ENCODE data around the gene PRR14L. TPM values are rescaled to one million over a fixed set of nuclear protein-coding genes. Genes with fewer than 3 reads are reported as not detected.
"Not testable (repeated sequence)": the region's sequence is repeated elsewhere in the genome, so short reads cannot be mapped to it uniquely, and the experiment has no call there.

Gene PRR14L
- total and polyA plus RNA-seq, 10 donors, result 3.9 to 65.4 (median 41.3) TPM

- H3K4me1 ChIP-seq, result peaks cover 8 to 50% (median 32%) of the 10 kb centered on the region in 6 donors
- peak overlapping the region; percentile 96 to 100 (median 99) for H3K4me3 ChIP-seq
- intact Hi-C loops (cut with DNase I; ENCODE audit: low total_unique reads), result loop anchor here (10.0 kb wide), 2 partner anchors 82 to 312 kb away; no protein-coding TSS in a partner anchor
- no peaks in the 10 kb centered on the region for H3K36me3 ChIP-seq
- TF ChIP-seq POLR2A (IDR thresholded peaks at IDR 0.05), result no peak
- peak overlapping the region; percentile 58 to 87 (median 78) for H3K27ac ChIP-seq
- H3K9me3 ChIP-seq, result no peaks in the 10 kb centered on the region
- no peaks in the 10 kb centered on the region for H3K27me3 ChIP-seq (replicated peaks in 1 of 7)
- WGBS, 5 donors, result 52 to 66% (median 64%) methylated on average over 8 of the region's 8 CpGs
- DNase-seq, result no peak
Observed at GRCh38 chr22:31662668-31663037, 87.3 kb downstream of the PRR14L start.

- Histone ChIP-seq H3K27me3 (replicated peaks in 1 of 7) (no peaks in the 10 kb centered on the region), H3K27ac (peak within 1 kb of the TSS; percentile 58 to 87 (median 78)), H3K9me3 (no peaks in the 10 kb centered on the region), H3K4me3 (peak within 1 kb of the TSS; percentile 96 to 100 (median 99)), H3K4me1 (peaks cover 8 to 50% (median 32%) of the 10 kb centered on the region in 6 donors), H3K36me3 (peaks cover 0 to 5% (median 0%) of the 10 kb centered on the region in 6 donors)
- intact Hi-C loops (cut with DNase I; ENCODE audit: low total_unique reads), result loop anchor here (10.0 kb wide), 2 partner anchors 83 to 313 kb away; no protein-coding TSS in a partner anchor
- TF ChIP-seq POLR2A (IDR thresholded peaks at IDR 0.05) (peak in 1 of 3 donors; percentile 18), POLR2AphosphoS5 (IDR thresholded peaks at IDR 0.05) (peak; percentile 94 to 96 (median 95)), CTCF (IDR thresholded peaks at IDR 0.05 in 8 of 11, conservative IDR thresholded peaks at IDR 0.05 in 3 of 11) (peak in 2 of 11 experiments; percentile 27 to 35)
- 1 to 3% (median 2%) methylated on average over 22 to 52 of the region's 52 CpGs for WGBS, 5 donors
- peak; percentile 98 for DNase-seq
Observed at GRCh38 chr22:31661851-31662667, 87.9 kb downstream of the PRR14L start, which contains the start of gene PISD. Gene PISD (minus strand): TSS chr22:31662215. CDS start chr22:31662208, 7 bp downstream.

GRCh38 chr22:31660860-31661341 is 89.0 kb downstream of the PRR14L start:
- peaks cover 8 to 47% (median 32%) of the 10 kb centered on the region in 6 donors for H3K4me1 ChIP-seq
- H3K27ac ChIP-seq, result peak overlapping the region in 1 of 8 donors; percentile 87
- intact Hi-C loops (cut with DNase I; ENCODE audit: low total_unique reads), result loop anchor here (10.0 kb wide), 2 partner anchors 84 to 314 kb away; no protein-coding TSS in a partner anchor
- not testable (repeated sequence) for H3K27me3 ChIP-seq (replicated peaks in 1 of 7); H3K9me3 ChIP-seq; H3K36me3 ChIP-seq; DNase-seq
- WGBS, 5 donors, result 46 to 79% (median 64%) methylated on average over 10 of the region's 10 CpGs
- peak overlapping the region; percentile 96 to 100 (median 99) for H3K4me3 ChIP-seq

- H3K4me3 ChIP-seq, result no peak overlapping the region
- 80 to 89% (median 88%) methylated on average over 7 of the region's 7 CpGs for WGBS, 5 donors
- H3K27me3 ChIP-seq (replicated peaks in 1 of 7), result no peaks in the 10 kb centered on the region
- no peak for DNase-seq
- TF ChIP-seq POLR2AphosphoS5 (IDR thresholded peaks at IDR 0.05), result no peak
- TF ChIP-seq CTCF (IDR thresholded peaks at IDR 0.05 in 8 of 11, conservative IDR thresholded peaks at IDR 0.05 in 3 of 11), result no peak
- no peak for TF ChIP-seq POLR2A (IDR thresholded peaks at IDR 0.05)
- peaks cover 8 to 49% (median 30%) of the 10 kb centered on the region in 6 donors for H3K4me1 ChIP-seq
- H3K36me3 ChIP-seq, result peaks cover 0 to 8% (median 0%) of the 10 kb centered on the region in 6 donors
- intact Hi-C loops (cut with DNase I; ENCODE audit: low total_unique reads), result no loop called here
- H3K9me3 ChIP-seq, result no peaks in the 10 kb centered on the region
- no peak overlapping the region for H3K27ac ChIP-seq
Observed at GRCh38 chr22:31659246-31659645, 90.7 kb downstream of the PRR14L start.

GRCh38 chr22:31654408-31654807 is 95.5 kb downstream of the PRR14L start:
- no peak for DNase-seq
- no peaks in the 10 kb centered on the region for H3K27me3 ChIP-seq (replicated peaks in 1 of 7)
- peaks cover 3 to 60% (median 26%) of the 10 kb centered on the region in 6 donors for H3K4me1 ChIP-seq
- no peak overlapping the region for H3K27ac ChIP-seq
- no peaks in the 10 kb centered on the region for H3K9me3 ChIP-seq
- TF ChIP-seq POLR2AphosphoS5 (IDR thresholded peaks at IDR 0.05), result no peak
- 83 to 93% (median 92%) methylated on average over 5 of the region's 5 CpGs for WGBS, 5 donors
- peaks cover 0 to 20% (median 1%) of the 10 kb centered on the region in 6 donors for H3K36me3 ChIP-seq
- H3K4me3 ChIP-seq, result no peak overlapping the region
- intact Hi-C loops (cut with DNase I; ENCODE audit: low total_unique reads), result no loop called here
